AML-193 (cell line): Measurements from ENCODE around the gene SGCD.

Source experiments
- DNase-seq, 2 experiments: peaks; one replicate each; lab custom pipeline; 2025; lab: John Stamatoyannopoulos, UW

Gene SGCD

DNA sequence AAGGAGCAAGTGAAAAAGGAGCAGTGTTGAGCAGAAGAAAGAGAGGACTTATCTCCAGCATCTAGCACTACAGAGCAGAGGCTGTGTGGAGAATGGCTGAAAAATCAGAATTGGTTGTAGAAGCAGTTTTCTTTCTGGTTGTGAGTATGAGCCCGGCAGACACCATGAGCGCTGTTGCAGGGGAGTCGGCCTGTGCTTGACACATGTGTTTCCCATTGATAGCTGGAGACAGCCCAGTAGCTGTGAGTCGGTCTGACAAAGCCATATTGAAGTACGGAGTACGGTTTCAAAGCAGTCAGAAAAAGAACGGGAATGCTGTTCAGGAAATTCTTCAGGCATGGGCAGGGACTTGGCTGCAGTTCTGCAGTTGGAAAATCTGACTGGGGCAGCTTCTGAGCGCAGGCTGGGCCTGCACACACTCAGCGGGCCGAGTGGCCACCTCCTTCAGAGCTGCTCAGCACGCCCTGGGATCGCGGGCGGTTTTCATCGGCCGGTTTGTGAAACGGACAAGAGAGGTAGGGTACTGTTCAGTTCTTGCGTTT is at the start of gene SGCD:
Gene SGCD (plus strand): TSS at position 447 of the 542 bp plus-strand sequence.
- no peak for DNase-seq

DNA sequence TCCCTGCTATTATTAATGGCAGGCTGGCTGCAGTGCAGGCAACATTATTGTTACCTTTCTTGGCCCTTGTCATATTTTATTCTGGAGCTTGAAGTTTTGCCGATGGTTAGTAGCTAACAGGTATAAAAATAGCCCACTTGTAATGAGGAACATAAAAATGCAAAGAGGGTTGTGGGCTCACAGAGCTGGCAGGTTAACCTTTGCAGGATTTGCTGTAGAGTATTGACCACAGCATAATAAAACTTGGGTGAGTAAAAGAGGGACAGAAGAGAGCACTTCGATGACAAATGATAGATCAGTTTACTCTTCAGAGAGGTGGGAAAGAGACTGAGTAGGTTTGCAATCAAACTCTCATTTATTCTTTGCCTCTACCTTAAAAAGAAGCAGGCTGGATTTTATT is 49.7 kb upstream of the SGCD start:
- DNase-seq: no peak

DNA sequence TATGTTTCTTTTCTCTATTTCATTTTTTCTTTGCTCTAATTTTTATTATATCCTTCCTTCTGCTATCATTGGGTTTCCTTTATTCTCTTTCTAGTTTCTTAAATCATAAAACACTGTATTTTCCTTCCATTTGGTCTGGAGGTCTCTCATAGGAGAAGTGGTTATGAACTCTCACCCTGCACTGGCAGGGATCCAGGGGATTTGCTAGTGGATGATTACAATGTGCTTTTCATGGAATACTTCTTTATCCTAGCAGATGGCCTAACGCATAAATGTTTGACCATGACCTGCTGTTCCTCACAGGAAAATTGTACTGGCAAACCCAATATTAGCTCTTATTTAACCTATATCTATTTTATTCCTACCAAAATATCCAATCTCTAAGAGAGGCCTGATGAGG is 31.5 kb upstream of the SGCD start:
- DNase-seq: no peak

DNA sequence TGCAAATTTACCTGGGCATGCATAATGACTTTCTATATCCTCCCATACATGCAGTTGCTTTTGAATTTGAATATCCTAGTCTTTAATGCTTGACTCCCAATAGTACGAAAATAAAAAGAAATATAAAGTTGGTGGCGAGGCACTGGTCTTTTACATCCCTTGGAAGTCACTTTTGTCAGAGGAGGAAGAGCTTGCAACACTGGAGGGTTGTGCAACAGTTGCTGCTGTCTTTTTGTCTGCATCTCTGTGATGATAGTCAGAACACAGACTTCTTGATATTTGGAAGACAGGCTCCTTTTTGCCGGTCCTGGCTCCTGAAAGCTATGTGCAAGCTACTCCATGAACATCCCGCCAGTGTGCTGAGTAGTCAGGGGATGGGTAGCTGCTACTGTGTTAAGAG is 16.8 kb upstream of the SGCD start:
- no peak for DNase-seq

DNA sequence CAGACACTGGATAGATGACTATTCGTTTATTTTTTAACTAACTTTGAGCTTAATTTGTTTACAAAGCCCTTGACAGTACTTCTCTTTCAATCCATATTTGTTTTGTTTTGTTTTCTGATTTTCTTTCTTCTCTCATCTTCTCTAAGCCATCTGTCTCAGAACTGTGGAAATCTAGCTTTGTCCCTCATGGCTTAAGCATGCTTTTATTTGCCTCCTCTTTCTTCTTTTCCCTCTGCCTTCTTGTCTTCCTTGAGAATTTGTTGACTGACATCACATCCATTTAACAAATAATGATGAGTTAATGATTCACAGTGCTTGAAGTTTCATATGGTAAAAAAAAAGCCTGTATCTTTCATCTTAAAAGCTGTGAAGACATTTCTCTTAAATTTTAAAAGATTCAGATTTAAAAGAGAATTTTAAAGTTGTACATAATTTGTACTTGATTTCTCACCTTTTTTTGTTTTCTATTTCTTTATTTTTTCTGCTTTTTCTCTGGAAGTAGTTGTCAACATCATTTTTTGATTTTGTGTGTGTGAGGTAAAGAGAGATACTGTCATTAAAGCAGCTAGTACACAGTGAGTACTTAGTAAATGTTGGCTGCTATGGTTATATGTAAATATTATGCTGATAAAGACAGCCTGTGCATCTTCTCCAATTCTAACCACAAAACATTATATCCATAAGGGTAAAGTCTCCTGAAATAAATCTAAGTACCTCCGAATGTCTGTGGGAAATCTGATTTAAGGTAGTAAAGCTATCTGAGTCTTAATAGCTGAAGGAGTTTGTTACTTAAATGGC is 13.9 kb upstream of the SGCD start:
- DNase-seq: no peak

DNA sequence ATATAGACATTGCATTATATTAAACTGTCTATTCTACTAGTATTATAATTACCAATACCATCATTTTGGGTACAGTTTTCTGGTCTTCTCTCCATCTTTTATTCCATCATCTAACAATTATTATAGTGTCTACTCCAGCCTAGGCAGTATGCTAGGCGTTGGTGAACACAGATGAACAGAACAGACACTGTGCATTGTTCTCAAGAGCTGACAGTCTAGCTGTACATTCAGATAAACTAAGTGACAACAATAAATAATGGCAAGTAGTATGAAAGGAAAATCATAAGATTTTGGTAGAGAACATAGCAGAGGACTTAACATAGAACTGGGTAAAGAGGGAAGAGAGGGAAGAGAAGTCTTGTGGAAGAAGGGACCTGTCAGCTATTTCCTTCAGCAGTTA is 12.5 kb upstream of the SGCD start:
- no peak for DNase-seq

DNA sequence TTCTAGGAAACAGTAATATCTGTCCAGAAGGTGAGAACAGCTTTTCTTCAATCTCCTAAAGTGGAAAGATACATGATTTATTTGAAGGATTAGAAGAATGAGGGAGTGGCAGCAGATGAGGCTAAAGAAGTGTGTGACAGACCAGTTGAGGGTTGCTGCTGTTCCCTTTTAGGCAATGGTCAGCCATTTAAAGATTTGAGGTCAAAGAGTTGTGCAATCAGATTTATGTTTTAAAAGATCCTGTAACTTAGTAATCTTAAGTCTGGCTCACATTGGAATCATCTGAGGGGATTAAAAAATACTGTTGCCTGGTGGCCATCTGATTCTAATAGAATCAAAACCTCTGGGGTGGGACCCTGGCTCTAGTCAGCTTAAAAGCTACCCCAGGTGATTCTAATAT is 4.3 kb upstream of the SGCD start:
- DNase-seq: no peak

DNA sequence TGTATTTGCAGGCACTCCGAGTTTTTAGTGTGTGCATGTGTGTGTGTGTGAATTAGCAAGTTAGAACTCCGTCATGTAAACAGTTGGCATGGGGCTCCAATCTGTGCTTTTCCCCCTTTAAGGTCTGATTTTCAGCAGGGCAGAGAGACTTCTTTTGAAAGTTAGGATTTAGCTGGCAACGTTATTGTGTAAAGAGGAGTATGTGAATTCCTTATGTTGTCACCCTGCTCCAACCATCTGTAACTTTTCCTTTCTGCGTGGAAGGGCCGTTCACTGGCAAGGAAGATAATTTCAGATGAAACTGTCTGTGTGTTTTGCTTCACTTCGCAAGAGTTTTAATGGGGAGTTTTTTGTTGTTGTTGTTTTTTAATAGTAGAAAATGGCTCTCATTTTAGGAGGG is 332 bp downstream of the SGCD start:
- no peak for DNase-seq

DNA sequence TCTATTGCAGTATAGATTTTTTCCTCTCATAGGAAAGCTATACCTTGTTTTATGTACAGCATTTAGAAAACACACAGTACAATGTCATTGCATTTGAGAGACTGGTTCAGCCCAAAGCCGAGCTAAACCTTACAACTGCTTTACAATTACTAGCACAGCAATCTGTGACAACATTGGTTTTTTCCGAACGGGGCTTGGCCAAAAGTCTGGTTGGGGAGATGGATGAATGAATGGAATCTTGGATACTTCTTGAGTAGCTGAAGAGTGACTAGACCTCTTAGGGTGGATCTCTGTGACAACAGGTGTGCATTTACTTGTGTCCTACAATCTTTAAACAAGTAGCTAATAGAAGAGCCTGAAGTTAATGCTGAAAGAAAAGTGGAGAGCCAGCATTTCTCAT is 1.2 kb downstream of the SGCD start:
- DNase-seq: no peak

DNA sequence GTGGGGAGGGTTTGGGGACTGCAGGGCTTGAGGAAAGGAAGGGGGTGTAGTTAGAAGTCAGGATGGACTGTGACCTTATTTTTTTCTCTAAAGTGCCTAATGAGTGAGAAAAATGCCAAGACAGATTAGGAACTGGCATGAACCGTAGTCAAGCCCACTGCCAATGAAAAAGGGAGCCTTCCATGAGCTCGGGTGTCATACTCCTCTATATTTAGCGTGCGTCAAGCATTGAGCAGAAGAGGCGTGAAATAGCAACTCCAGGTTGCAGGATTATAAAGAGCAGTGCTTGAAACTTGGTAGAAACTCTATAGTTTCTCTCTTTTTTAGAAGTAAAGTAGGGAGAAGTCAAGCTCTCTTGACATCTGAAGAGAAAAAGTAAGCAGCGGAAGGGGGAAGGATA is 1.8 kb downstream of the SGCD start:
- no peak for DNase-seq

DNA sequence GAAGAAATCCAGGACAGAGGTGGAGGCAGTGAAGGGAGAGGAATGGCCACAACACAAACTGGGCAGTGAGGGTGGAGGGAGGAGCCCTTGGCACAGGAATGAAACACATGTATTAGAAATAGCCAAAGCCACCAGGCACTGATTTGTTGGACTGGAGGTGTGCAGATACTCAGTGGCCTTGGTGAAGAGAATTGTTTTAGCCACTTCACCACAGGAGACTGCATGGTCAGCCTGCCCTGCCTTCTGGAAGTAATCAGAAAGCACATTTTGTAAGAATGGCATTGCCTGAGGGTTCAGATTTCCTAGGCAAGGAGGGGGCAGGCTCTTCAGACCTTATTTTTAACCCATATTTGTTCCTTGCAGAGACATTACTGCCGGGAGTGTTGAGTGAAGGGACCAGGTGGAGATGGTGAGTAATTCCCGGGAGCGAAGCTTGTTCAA is 2.2 kb downstream of the SGCD start:
- DNase-seq: no peak

DNA sequence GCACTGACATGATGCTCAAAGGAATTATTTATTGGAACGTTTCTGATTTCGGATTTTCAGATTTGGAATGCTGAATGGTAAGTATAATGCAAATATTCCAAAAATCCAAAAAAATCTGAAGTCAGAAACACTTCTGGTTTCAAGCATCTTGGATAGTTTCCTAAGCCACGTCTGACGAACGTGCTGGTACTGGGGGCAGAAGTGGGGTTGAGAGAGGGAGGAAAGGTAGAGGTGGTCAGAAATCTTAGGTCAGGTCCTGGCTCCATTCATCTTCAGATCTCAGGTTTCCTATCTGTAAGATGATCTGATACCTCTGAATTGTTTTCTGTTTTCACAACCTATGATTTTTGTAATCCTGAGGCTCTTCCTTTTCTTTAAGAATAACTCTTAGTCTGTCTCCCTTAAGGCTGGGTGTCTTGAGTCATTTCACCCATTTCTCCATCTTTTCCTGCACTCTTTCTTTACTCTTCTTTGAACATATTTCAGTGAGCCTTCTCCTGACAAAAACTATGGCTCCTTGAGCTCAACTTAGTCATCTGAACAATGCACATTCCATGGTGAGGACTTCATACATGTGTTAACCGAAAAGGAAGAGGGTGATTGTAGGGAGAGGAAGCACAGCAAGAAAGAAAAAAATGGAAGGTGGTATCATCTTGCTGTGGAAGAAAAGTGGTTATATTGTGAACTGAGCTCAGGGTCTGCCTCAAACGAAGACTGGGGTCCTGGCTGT is 3.3 kb downstream of the SGCD start:
- no peak for DNase-seq

DNA sequence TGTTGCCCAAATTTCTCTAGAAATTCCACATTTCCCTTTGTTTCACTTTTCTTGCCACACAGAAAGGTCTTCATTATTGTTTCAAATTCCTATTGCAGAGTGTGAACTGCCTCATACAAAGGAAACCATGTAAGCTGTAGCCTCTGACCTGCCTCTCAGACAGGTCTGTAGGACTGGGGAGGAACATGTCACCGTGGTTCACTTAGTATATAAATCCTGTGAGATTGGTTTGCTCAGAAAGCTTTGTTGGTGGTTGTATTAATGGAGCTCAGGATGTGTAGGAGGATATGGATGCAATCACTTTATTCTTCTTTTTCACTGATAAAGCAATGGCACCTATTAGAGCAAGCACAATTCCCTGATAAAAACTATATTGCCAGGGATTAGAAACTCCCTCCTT is 4.2 kb downstream of the SGCD start:
- DNase-seq: no peak

DNA sequence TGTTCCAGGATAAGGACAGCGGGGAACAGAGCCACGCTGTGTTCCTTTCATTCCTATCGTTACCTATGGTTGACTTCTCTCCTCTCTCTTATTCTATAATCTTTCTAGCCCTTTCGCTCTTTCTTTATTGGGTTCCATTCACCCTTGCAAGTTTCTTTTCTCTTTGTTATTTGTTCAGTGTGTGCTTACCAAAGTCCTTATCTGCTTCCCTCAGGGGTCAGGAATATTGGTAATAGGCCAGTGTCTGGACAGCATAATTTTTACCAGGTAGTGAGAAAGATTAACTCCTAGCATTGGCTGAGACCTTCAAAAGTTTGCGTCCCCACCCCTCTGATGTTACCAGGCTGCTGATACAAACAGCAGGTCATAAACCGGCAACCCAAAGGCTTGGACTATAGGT is 4.9 kb downstream of the SGCD start:
- no peak for DNase-seq

DNA sequence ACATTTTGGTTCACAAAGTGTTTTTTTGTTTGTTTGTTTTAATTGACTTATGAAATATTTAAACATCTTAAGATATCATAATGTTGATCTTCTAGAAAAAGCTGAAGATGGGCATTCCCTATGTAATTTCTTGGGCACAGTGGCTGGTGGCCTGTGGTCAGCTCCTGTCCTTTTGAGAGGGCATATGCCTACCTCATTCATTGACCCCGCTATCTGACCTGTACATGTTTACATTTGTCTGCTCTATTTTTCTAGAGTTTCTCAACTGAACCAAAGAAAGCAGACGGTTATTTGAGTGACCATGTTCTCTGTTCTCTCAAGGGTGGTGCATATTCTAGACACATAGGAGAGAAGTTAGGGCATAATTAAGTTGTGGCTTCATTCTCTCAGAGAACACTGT is 5.3 kb downstream of the SGCD start:
- DNase-seq: no peak

DNA sequence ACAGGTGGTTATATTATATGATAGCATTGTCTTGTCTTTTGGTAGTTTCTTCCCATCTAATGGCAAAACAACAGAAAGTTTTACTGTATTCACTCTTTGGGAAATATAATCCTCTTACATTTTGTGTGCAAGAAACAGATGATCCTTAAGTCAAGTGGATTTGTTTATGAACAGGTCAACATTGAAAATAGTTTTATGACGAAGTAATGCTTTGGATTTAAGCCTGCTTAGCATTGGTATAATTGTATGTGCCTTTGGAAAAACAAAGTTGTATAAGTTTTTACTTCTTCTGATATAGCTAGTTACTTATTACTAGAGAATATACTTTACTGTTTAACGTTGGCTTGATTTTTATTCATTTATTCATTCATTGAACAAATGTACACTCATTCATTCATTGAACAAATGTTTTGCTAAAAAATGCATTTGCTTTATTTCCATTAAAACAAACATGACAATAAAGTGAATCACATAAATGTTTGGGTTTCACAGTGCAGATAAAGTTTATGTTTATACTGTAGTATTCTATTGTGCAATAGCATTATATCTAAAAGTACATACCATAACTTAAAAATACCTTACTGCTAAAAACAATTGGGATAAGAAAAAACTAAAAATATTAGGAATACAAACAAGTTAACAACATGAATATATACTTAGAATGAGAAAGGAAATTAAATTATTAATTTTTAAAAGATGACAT is 12.3 kb downstream of the SGCD start:
- no peak for DNase-seq

DNA sequence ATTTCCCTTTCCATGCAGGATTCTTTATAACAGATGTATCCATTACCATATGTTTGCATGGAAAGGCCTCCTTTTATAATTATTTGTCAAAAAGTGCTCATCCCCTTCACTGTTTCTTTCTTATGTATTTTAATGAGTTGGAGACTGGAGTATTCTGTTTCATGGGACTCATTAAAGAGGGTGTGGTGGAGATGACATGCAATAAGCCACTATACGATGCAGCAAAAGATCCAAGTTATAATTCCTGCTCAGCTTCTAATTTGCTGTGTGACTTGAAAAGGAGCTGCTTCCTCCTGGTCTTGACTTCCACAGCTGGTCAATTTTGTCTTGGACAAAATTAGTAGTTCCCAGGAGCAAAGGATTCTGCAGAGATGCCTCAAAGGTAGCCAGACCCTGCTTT is 13.9 kb downstream of the SGCD start:
- DNase-seq: no peak

DNA sequence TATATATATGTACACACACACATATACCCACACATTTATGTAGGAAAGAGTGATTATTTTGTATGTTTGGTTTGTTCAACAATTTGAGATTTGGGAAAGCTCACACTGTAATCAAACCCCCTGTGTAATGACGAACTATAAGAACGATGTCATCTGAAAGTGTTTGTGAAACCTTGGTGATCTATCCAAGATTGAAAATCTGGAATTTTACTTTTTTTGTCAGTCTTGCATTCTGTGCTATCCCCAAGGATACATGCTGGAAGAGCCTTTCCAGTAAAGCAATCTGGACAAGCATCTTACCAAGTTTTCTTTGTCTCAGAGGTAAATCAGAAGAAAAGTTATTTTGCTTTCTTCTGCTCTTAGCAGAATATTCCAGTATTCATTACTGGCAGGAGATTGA is 23.3 kb downstream of the SGCD start:
- no peak for DNase-seq

DNA sequence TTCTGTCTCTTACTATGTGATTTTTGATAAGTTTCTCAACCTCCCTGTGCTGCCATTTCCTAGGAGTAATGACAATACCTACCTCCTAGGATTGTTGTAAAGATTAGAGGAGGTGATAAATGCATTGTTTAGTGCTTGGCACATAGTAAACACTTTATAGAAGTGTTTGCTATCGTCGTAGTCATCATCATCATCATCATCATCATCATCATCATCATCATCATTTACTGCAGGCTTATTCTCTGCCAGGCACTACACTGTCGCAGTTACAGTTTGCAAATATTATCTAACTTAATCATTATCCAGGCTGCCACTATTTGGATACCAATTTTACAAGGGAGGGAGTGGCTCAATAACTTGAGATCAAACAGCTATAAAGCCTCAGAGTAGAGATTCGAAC is 24.5 kb downstream of the SGCD start:
- DNase-seq: no peak

DNA sequence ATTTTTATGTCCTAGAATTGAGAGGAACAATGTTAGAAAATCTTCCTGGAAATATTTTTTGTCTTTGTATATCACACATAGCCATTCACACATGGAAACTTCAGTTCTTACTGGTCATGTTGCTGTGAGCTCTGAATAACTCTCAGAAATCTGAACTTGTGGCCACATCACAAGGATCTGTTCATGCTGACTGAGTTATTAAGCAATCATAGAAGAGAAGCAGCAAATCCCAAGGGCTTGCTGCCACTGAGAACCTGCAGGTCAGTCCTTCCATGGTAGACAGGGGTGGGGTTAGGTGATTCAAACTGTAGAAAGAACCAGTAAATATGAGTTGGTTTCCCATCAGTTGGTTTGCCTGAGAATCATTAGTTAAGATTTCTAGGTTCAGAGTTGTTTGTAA is 27.6 kb downstream of the SGCD start:
- no peak for DNase-seq

DNA sequence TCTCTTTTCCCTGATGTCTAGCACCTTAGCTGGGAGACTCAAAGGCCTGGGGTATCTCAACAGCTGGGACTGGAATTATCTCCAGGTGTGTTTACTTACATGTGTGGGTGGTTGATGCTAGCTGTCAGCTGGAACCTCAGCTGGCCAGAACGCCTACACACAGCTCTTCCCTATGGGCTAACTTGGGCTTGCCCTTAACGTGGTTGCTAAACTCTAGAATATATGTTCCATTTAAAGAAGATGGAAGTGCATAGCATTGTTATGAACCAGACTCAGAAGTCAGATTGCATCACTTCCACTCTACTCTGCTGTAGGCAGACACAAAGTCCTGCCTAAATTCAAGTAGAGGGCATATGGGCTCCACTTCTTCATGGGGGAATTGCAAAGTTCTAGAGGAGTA is 29.3 kb downstream of the SGCD start:
- no peak for DNase-seq

DNA sequence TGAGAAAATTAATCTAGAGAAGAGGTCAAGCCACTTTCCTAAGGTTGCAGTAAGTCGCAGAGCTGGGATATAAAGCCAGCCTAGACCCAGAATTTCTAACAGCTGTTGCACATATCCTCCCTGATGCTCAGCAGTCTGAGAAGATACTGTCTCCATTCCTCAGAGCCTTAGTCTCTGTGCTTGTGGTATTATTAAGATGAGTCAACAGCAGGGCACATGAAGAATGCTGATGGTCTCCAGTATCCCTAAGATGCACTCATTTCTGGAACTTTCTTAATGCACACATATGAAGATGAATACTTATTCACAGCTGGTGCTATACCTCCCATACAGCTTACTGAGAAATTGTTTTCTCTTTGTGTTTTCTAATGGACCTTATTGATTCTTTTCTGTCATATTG is 32.5 kb downstream of the SGCD start:
- no peak for DNase-seq
